Activated naive CD4-positive, alpha-beta T cell treated with anti-CD3 and anti-CD28 coated beads for 36 hours (primary cell): ENCODE measurements around the gene TFE3. TPM values are rescaled to one million over a fixed set of nuclear protein-coding genes. Genes with fewer than 3 reads are reported as not detected.

ENCODE experiments used
- CTCF ChIA-PET: fragments of 350-600 bp; sonication (Branson Sonifier 250); formaldehyde crosslinking; loops from one replicate; lab custom pipeline; 2021; ENCODE audit warnings: antibody characterized with exemption; lab: Charles Lee
- DNase-seq: peaks from one replicate; pipeline ENCODE4 v3.0.0-alpha.2; 2020
- H3K27ac Mint-ChIP-seq: one replicate; pipeline ENCODE4 v1.8.0; 2021; ENCODE audit warnings: mild to moderate bottlenecking, mixed read lengths
- H3K27me3 Mint-ChIP-seq: one replicate; pipeline ENCODE4 v1.8.0; 2021; ENCODE audit warnings: low read depth, mixed read lengths
- H3K36me3 Mint-ChIP-seq: one replicate; pipeline ENCODE4 v1.8.0; 2021; ENCODE audit warnings: low read depth, mixed read lengths
- H3K4me1 Mint-ChIP-seq: one replicate; pipeline ENCODE4 v1.8.0; 2021; ENCODE audit warnings: low read depth, mixed read lengths
- H3K4me3 Mint-ChIP-seq: one replicate; pipeline ENCODE4 v1.8.0; 2021; ENCODE audit warnings: mild to moderate bottlenecking, moderate library complexity, mixed read lengths
- H3K9me3 Mint-ChIP-seq: one replicate; pipeline ENCODE4 v1.8.0; 2021; ENCODE audit warnings: mixed read lengths
- intact Hi-C: fragments of 100-400 bp; cut with micrococcal nuclease; formaldehyde crosslinking; loops from one replicate; pipeline ENCODE4 v1.15.1; 2023
- total RNA-seq, 2 experiments: library from RNA; stranded (reverse); gene quantifications; one replicate each; pipeline ENCODE4 v1.2.3, GENCODE V29; 2021

TFE3 gene
- total RNA-seq = 10 to 100 TPM; 34.7 to 35.5 TPM

- Mint-ChIP-seq H3K36me3 (peaks cover 9% of the 10 kb centered on the region), H3K27me3 (no peaks in the 10 kb centered on the region), H3K4me1 (peaks cover 28% of the 10 kb centered on the region), H3K27ac (peak within 1 kb of the TSS; percentile 94), H3K4me3 (peak within 1 kb of the TSS; percentile 93), H3K9me3 (no peaks in the 10 kb centered on the region)
- peak; percentile 98 for DNase-seq
- CTCF ChIA-PET = interaction anchor here (0.6 to 1.5 kb wide), 5 partner anchors 13 to 152 kb away, joined by 3 to 6 read pairs (median 4); partner anchors contain the start of gene KCND1
- intact Hi-C loops = loop anchor here (1.0 to 10.0 kb wide), 17 partner anchors 31 to 412 kb away; partner anchors contain the start of genes GPKOW, GRIPAP1, PIM2 and PLP2
Observed at GRCh38 chrX:49043220-49043986, at the start of gene TFE3. Gene TFE3, minus strand, starts transcription at chrX:49043357. Its CDS starts 131 bp downstream, at chrX:49043226.

- H3K27ac Mint-ChIP-seq = no peak overlapping the region
- no peaks in the 10 kb centered on the region for H3K9me3 Mint-ChIP-seq
- no peak for DNase-seq
- H3K4me3 Mint-ChIP-seq = no peak overlapping the region
- CTCF ChIA-PET = interaction anchor here (0.6 kb wide), 1 partner anchor 17 kb away, joined by 5 read pairs; no protein-coding TSS in a partner anchor
- H3K36me3 Mint-ChIP-seq = no peaks in the 10 kb centered on the region
- H3K4me1 Mint-ChIP-seq = no peaks in the 10 kb centered on the region
- intact Hi-C loops = no loop called here
- no peaks in the 10 kb centered on the region for H3K27me3 Mint-ChIP-seq
Observed at GRCh38 chrX:49089553-49089952, 46.4 kb upstream of the TFE3 start.

GRCh38 chrX:49082271-49082871 lies 39.2 kb upstream of the TFE3 start:
- H3K36me3 Mint-ChIP-seq = no peaks in the 10 kb centered on the region
- H3K27ac Mint-ChIP-seq = no peak overlapping the region
- H3K4me3 Mint-ChIP-seq = no peak overlapping the region
- CTCF ChIA-PET = no interaction called here
- no peaks in the 10 kb centered on the region for H3K9me3 Mint-ChIP-seq
- H3K4me1 Mint-ChIP-seq = peaks cover 11% of the 10 kb centered on the region
- no peak for DNase-seq
- intact Hi-C loops = no loop called here
- no peaks in the 10 kb centered on the region for H3K27me3 Mint-ChIP-seq

- Mint-ChIP-seq H3K4me1 (peaks cover 11% of the 10 kb centered on the region), H3K36me3 (no peaks in the 10 kb centered on the region), H3K4me3 (peak within 1 kb of the TSS; percentile 94), H3K27ac (peak within 1 kb of the TSS; percentile 96), H3K27me3 (no peaks in the 10 kb centered on the region), H3K9me3 (no peaks in the 10 kb centered on the region)
- DNase-seq = peak; percentile 79
- CTCF ChIA-PET = no interaction called here
- intact Hi-C loops = loop anchor here (1.0 to 10.0 kb wide), 3 partner anchors 21 to 121 kb away; partner anchors contain the start of gene MAGIX
Observed at GRCh38 chrX:49079489-49080428, 36.6 kb upstream of the TFE3 start, which contains the start of gene WDR45. Gene WDR45, minus strand, starts transcription at chrX:49079887. Its CDS starts 1,792 bp downstream, at chrX:49078095.

GRCh38 chrX:49077941-49078340 lies 34.8 kb upstream of the TFE3 start:
- Mint-ChIP-seq H3K9me3 (no peaks in the 10 kb centered on the region), H3K27me3 (no peaks in the 10 kb centered on the region), H3K4me1 (peaks cover 22% of the 10 kb centered on the region), H3K36me3 (peaks cover 2% of the 10 kb centered on the region), H3K4me3 (no peak overlapping the region), H3K27ac (no peak overlapping the region)
- intact Hi-C loops = loop anchor here (2.0 to 10.0 kb wide), 2 partner anchors 23 to 87 kb away; partner anchors contain the start of gene MAGIX
- CTCF ChIA-PET = interaction anchor here (1.0 kb wide), 1 partner anchor 113 kb away, joined by 3 read pairs; no protein-coding TSS in a partner anchor
- DNase-seq = no peak

GRCh38 chrX:49075347-49075746 lies 32.2 kb upstream of the TFE3 start:
- intact Hi-C loops = loop anchor here (2.0 to 10.0 kb wide), 2 partner anchors 47 to 89 kb away; partner anchors contain the start of genes GPKOW and MAGIX
- Mint-ChIP-seq H3K4me3 (no peak overlapping the region), H3K9me3 (no peaks in the 10 kb centered on the region), H3K36me3 (peaks cover 5% of the 10 kb centered on the region), H3K27ac (no peak overlapping the region), H3K4me1 (peaks cover 26% of the 10 kb centered on the region), H3K27me3 (no peaks in the 10 kb centered on the region)
- DNase-seq = no peak
- CTCF ChIA-PET = no interaction called here

GRCh38 chrX:49073601-49074575 lies 30.7 kb upstream of the TFE3 start, which contains the start of gene PRAF2:
Gene PRAF2, minus strand, starts transcription at chrX:49074002. Its CDS starts 15 bp downstream, at chrX:49073987.
- intact Hi-C loops = loop anchor here (1.0 to 10.0 kb wide), 3 partner anchors 31 to 91 kb away; partner anchors contain the start of genes GPKOW, MAGIX and TFE3
- peaks cover 22% of the 10 kb centered on the region for H3K4me1 Mint-ChIP-seq
- no peaks in the 10 kb centered on the region for H3K27me3 Mint-ChIP-seq
- peaks cover 5% of the 10 kb centered on the region for H3K36me3 Mint-ChIP-seq
- no peaks in the 10 kb centered on the region for H3K9me3 Mint-ChIP-seq
- CTCF ChIA-PET = no interaction called here
- DNase-seq = peak; percentile 94
- peak within 1 kb of the TSS; percentile 80 for H3K4me3 Mint-ChIP-seq
- H3K27ac Mint-ChIP-seq = peak within 1 kb of the TSS; percentile 76

GRCh38 chrX:49072712-49073095 lies 29.5 kb upstream of the TFE3 start:
- H3K36me3 Mint-ChIP-seq = peaks cover 5% of the 10 kb centered on the region
- H3K9me3 Mint-ChIP-seq = no peaks in the 10 kb centered on the region
- intact Hi-C loops = loop anchor here (10.0 kb wide), 1 partner anchor 92 kb away; the partner anchor contains the start of gene MAGIX
- H3K27ac Mint-ChIP-seq = peak overlapping the region; percentile 71
- no peaks in the 10 kb centered on the region for H3K27me3 Mint-ChIP-seq
- H3K4me1 Mint-ChIP-seq = peaks cover 18% of the 10 kb centered on the region
- DNase-seq = no peak
- peak overlapping the region; percentile 80 for H3K4me3 Mint-ChIP-seq
- CTCF ChIA-PET = no interaction called here

GRCh38 chrX:49071877-49072711 lies 28.9 kb upstream of the TFE3 start:
- Mint-ChIP-seq H3K9me3 (no peaks in the 10 kb centered on the region), H3K27ac (no peak overlapping the region), H3K36me3 (peaks cover 5% of the 10 kb centered on the region), H3K4me1 (peaks cover 18% of the 10 kb centered on the region), H3K27me3 (no peaks in the 10 kb centered on the region), H3K4me3 (no peak overlapping the region)
- intact Hi-C loops = loop anchor here (10.0 kb wide), 1 partner anchor 93 kb away; the partner anchor contains the start of gene MAGIX
- DNase-seq = no peak
- CTCF ChIA-PET = no interaction called here

- Mint-ChIP-seq H3K36me3 (peaks cover 5% of the 10 kb centered on the region), H3K27ac (no peak overlapping the region), H3K4me1 (peaks cover 18% of the 10 kb centered on the region), H3K27me3 (no peaks in the 10 kb centered on the region), H3K9me3 (no peaks in the 10 kb centered on the region), H3K4me3 (no peak overlapping the region)
- CTCF ChIA-PET = no interaction called here
- no peak for DNase-seq
- intact Hi-C loops = loop anchor here (10.0 kb wide), 1 partner anchor 94 kb away; the partner anchor contains the start of gene MAGIX
Observed at GRCh38 chrX:49070988-49071387, 27.8 kb upstream of the TFE3 start.
